ENCODE data around the gene CNOT2. TPM values are rescaled to one million over a fixed set of nuclear protein-coding genes. Genes with fewer than 3 reads are reported as not detected.

CNOT2 gene
- polyA plus RNA-seq, 1 of the 3 experiments (the other 2 are of a cell fraction), result 45.3 TPM

DNA sequence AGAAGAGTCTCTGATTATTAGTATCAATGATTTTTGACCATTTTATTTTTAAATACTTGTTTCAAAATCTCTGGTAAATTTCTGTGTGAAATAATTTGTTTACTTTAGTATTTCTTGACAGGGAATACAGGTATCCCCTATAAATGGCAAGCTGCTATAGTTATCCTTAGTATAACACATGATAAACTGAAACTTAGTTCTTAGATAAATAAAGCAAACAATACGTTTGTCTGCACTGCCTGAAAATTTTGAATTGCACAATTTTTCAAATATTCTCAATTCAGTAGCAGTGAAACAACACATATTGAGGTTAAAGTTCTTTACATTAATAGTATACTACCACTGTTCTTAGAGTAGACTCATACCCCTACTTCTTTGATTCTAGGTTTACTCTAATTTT is 26.9 kb downstream of the CNOT2 start:
- no peaks in the 10 kb centered on the region for H3K27me3 ChIP-seq (ENCODE audit: insufficient read depth)
- peaks cover 4 to 30% of the 10 kb centered on the region in 2 experiments for H3K36me3 ChIP-seq (replicated peaks in 1 of 2; ENCODE audit: control insufficient read depth in 1 of 2, insufficient read depth in 2 of 2, low read length in 1 of 2)
- H3K79me2 ChIP-seq (ENCODE audit: insufficient read depth), result peaks cover 100% of the 10 kb centered on the region
- H4K20me1 ChIP-seq (ENCODE audit: insufficient read depth), result peaks cover 71% of the 10 kb centered on the region
- H3K27ac ChIP-seq (ENCODE audit: low read depth in 2 of 2, low read length in 1 of 2), result no peak overlapping the region; a peak in 1 of 4 replicates
- H3K9me3 ChIP-seq, result no peaks in the 10 kb centered on the region
- no peak overlapping the region for H2AFZ ChIP-seq (ENCODE audit: low read depth)
- DNase-seq, result no peak
- H3K4me3 ChIP-seq (ENCODE audit: low read depth in 2 of 2, low read length in 1 of 2), result no peak overlapping the region
- H3K4me2 ChIP-seq, result no peak overlapping the region
- TF ChIP-seq JUND (IDR thresholded peaks at IDR 0.05) (no peak), RXRA (IDR thresholded peaks at IDR 0.05; ENCODE audit: borderline replicate concordance, low read depth) (no peak), GATA2 (CRISPR knock-in tag; IDR thresholded peaks at IDR 0.05) (no peak), GABPA (IDR thresholded peaks at IDR 0.05; ENCODE audit: low read depth) (no peak), NRF1 (IDR thresholded peaks at IDR 0.05; ENCODE audit: low read depth, low read length) (no peak), NFIC (IDR thresholded peaks at IDR 0.05; ENCODE audit: borderline replicate concordance) (no peak)
- TF ChIP-seq, protein P1, sequence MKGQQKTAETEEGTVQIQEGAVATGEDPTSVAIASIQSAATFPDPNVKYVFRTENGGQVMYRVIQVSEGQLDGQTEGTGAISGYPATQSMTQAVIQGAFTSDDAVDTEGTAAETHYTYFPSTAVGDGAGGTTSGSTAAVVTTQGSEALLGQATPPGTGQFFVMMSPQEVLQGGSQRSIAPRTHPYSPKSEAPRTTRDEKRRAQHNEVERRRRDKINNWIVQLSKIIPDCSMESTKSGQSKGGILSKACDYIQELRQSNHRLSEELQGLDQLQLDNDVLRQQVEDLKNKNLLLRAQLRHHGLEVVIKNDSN (IDR thresholded peaks at IDR 0.05; ENCODE audit: borderline replicate concordance, low read depth), result no peak
- WGBS (ENCODE audit: low lambda C conversion rate), result 83% methylated on average over 1 of the region's 1 CpG
- H3K4me1 ChIP-seq (ENCODE audit: control insufficient read depth in 1 of 2, insufficient read depth in 2 of 2, low read depth in 1 of 2, low read length in 1 of 2), result peaks cover 10 to 11% of the 10 kb centered on the region in 2 experiments; a peak in 2 of 4 replicates
- no peaks in the 10 kb centered on the region for H3F3A ChIP-seq (replicated peaks; ENCODE audit: insufficient read depth)
- no peaks in the 10 kb centered on the region for H3K9me2 ChIP-seq
- ChIA-PET POLR2A (no interaction called here), CTCF (interaction anchor here (1.1 to 2.0 kb wide), 3 partner anchors 10 to 369 kb away, joined by 3 to 5 read pairs (median 3); no protein-coding TSS in a partner anchor)
- H3K9ac ChIP-seq, result no peak overlapping the region

DNA sequence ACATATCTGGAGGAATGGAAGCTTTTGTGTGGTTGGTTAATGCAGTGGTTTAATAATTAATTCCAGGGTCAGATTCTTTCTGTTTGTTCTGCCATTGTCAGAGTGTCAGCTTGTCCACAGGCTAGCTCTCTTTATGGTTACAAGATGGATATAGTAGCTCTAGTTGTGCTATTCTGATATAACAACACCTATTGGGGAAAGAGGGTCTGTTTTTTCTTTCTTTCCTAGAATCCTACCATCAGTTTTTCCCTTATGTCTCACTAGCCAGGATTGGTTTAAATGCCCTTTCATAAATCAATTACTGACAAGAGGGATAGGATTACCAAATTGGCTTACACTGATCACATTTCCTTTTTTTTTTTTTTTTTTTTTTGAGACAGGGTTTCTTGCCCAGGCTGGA is 27.8 kb downstream of the CNOT2 start:
- H3K4me3 ChIP-seq (ENCODE audit: low read depth in 2 of 2, low read length in 1 of 2), result no peak overlapping the region
- H3K27ac ChIP-seq (ENCODE audit: low read depth in 2 of 2, low read length in 1 of 2), result no peak overlapping the region
- no peaks in the 10 kb centered on the region for H3K9me2 ChIP-seq
- ChIA-PET POLR2A (no interaction called here), CTCF (interaction anchor here (0.6 to 1.1 kb wide), 2 partner anchors 9 to 142 kb away, joined by 3 to 4 read pairs; no protein-coding TSS in a partner anchor)
- no peaks in the 10 kb centered on the region for H3K9me3 ChIP-seq
- H3K36me3 ChIP-seq (replicated peaks in 1 of 2; ENCODE audit: control insufficient read depth in 1 of 2, insufficient read depth in 2 of 2, low read length in 1 of 2), result peaks cover 4 to 39% of the 10 kb centered on the region in 2 experiments
- no peaks in the 10 kb centered on the region for H3F3A ChIP-seq (replicated peaks; ENCODE audit: insufficient read depth)
- H3K4me2 ChIP-seq, result no peak overlapping the region
- peaks cover 10 to 11% of the 10 kb centered on the region in 2 experiments; a peak in 2 of 4 replicates for H3K4me1 ChIP-seq (ENCODE audit: control insufficient read depth in 1 of 2, insufficient read depth in 2 of 2, low read depth in 1 of 2, low read length in 1 of 2)
- H4K20me1 ChIP-seq (ENCODE audit: insufficient read depth), result peaks cover 76% of the 10 kb centered on the region
- no peak overlapping the region for H3K9ac ChIP-seq
- DNase-seq, result no peak
- H3K27me3 ChIP-seq (ENCODE audit: insufficient read depth), result no peaks in the 10 kb centered on the region
- H2AFZ ChIP-seq (ENCODE audit: low read depth), result no peak overlapping the region
- TF ChIP-seq TAF1 (IDR thresholded peaks at IDR 0.05; ENCODE audit: borderline replicate concordance, low read depth, low read length), result no peak
- no peak for TF ChIP-seq GATA2 (CRISPR knock-in tag; IDR thresholded peaks at IDR 0.05)
- TF ChIP-seq, protein P2, sequence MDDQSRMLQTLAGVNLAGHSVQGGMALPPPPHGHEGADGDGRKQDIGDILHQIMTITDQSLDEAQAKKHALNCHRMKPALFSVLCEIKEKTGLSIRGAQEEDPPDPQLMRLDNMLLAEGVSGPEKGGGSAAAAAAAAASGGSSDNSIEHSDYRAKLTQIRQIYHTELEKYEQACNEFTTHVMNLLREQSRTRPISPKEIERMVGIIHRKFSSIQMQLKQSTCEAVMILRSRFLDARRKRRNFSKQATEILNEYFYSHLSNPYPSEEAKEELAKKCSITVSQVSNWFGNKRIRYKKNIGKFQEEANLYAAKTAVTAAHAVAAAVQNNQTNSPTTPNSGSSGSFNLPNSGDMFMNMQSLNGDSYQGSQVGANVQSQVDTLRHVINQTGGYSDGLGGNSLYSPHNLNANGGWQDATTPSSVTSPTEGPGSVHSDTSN (IDR thresholded peaks at IDR 0.05), result peak; percentile 42
- no peak for TF ChIP-seq YY1 (IDR thresholded peaks at IDR 0.05; ENCODE audit: low read depth)
- H3K79me2 ChIP-seq (ENCODE audit: insufficient read depth), result peaks cover 100% of the 10 kb centered on the region

DNA sequence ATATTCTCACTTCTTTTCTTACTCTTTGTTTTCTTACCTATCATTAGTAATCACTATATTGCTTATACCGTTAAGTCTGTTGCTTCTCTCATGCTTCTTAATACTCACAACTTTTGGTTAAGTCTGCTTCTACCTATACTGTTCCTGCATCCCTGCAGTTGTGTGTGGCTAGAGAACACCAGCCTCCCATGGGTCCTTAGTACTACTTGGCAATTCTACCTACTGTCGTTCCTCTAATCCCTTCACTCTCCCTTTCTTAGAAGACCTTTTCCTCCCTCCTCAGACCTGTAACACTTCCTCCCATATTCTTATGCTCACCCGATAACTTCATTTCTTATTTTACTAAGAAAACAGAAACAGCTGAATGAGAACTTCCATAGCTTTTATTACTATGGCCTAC is 29.3 kb downstream of the CNOT2 start:
- H4K20me1 ChIP-seq (ENCODE audit: insufficient read depth), result peaks cover 76% of the 10 kb centered on the region
- H3K79me2 ChIP-seq (ENCODE audit: insufficient read depth), result peaks cover 100% of the 10 kb centered on the region
- peaks cover 5 to 10% of the 10 kb centered on the region in 2 experiments; a peak in 2 of 4 replicates for H3K4me1 ChIP-seq (ENCODE audit: control insufficient read depth in 1 of 2, insufficient read depth in 2 of 2, low read depth in 1 of 2, low read length in 1 of 2)
- no peak overlapping the region for H3K4me3 ChIP-seq (ENCODE audit: low read depth in 2 of 2, low read length in 1 of 2)
- H3F3A ChIP-seq (replicated peaks; ENCODE audit: insufficient read depth), result peaks cover 3% of the 10 kb centered on the region
- no peak overlapping the region; a peak in 1 of 4 replicates for H3K27ac ChIP-seq (ENCODE audit: low read depth in 2 of 2, low read length in 1 of 2)
- no peak for DNase-seq
- ChIA-PET POLR2A (no interaction called here), CTCF (interaction anchor here (1.0 kb wide), 1 partner anchor 81 kb away, joined by 3 read pairs; no protein-coding TSS in a partner anchor)
- H3K4me2 ChIP-seq, result no peak overlapping the region
- 98% methylated on average over 3 of the region's 3 CpGs for WGBS (ENCODE audit: low lambda C conversion rate)
- no peak overlapping the region for H3K9ac ChIP-seq
- H3K9me2 ChIP-seq, result no peaks in the 10 kb centered on the region
- no peak overlapping the region for H2AFZ ChIP-seq (ENCODE audit: low read depth)
- no peaks in the 10 kb centered on the region for H3K9me3 ChIP-seq
- no peaks in the 10 kb centered on the region for H3K27me3 ChIP-seq (ENCODE audit: insufficient read depth)
- H3K36me3 ChIP-seq (replicated peaks in 1 of 2; ENCODE audit: control insufficient read depth in 1 of 2, insufficient read depth in 2 of 2, low read length in 1 of 2), result peaks cover 4 to 40% of the 10 kb centered on the region in 2 experiments
- TF ChIP-seq SMC3 (IDR thresholded peaks at IDR 0.05; ENCODE audit: low read depth, low read length) (no peak), NFIC (IDR thresholded peaks at IDR 0.05; ENCODE audit: borderline replicate concordance) (no peak), RCOR1 (IDR thresholded peaks at IDR 0.05; ENCODE audit: low read length) (no peak), MXI1 (IDR thresholded peaks at IDR 0.05; ENCODE audit: low read depth, low read length) (no peak), CHD2 (IDR thresholded peaks at IDR 0.05; ENCODE audit: low read length, partially characterized antibody) (no peak), RAD21 (IDR thresholded peaks at IDR 0.05; ENCODE audit: low read length) (no peak), YY1 (IDR thresholded peaks at IDR 0.05; ENCODE audit: low read depth) (no peak), ZBTB33 (IDR thresholded peaks at IDR 0.05; ENCODE audit: borderline replicate concordance, low read depth) (no peak), GABPA (IDR thresholded peaks at IDR 0.05; ENCODE audit: low read depth) (no peak), RXRA (IDR thresholded peaks at IDR 0.05; ENCODE audit: borderline replicate concordance, low read depth) (no peak)
- TF ChIP-seq, protein P3, sequence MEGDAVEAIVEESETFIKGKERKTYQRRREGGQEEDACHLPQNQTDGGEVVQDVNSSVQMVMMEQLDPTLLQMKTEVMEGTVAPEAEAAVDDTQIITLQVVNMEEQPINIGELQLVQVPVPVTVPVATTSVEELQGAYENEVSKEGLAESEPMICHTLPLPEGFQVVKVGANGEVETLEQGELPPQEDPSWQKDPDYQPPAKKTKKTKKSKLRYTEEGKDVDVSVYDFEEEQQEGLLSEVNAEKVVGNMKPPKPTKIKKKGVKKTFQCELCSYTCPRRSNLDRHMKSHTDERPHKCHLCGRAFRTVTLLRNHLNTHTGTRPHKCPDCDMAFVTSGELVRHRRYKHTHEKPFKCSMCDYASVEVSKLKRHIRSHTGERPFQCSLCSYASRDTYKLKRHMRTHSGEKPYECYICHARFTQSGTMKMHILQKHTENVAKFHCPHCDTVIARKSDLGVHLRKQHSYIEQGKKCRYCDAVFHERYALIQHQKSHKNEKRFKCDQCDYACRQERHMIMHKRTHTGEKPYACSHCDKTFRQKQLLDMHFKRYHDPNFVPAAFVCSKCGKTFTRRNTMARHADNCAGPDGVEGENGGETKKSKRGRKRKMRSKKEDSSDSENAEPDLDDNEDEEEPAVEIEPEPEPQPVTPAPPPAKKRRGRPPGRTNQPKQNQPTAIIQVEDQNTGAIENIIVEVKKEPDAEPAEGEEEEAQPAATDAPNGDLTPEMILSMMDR (IDR thresholded peaks at IDR 0.05), result no peak

All from SK-N-SH (cell line).